Natural killer cell (primary cell): ENCODE measurements around the gene TMC8. TPM values are rescaled to one million over a fixed set of nuclear protein-coding genes. Genes with fewer than 3 reads are reported as not detected.

Source experiments
- ATAC-seq, 3 donors: fragments of 150-1000 bp in 2 of 3; fragments of 200-7000 bp in 1 of 3; cut with Tn5 transposase; 1 replicate in 1 of 3; 2 replicates in 2 of 3; pipeline ENCODE4 v1.10.0; 2021; ENCODE audit warnings: mild to moderate bottlenecking in 2 of 3, moderate library complexity in 2 of 3
- DNase-seq, 2 donors: peaks; one replicate each; pipeline versions ENCODE4 v3.0.0 to v3.0.0-alpha.2; 2013 to 2021; ENCODE audit warnings: mixed read lengths in 1 of 2
- H3K27ac ChIP-seq: one replicate; pipeline ENCODE4 v1.5.1; 2013; ENCODE audit warnings: mild to moderate bottlenecking, low read length
- H3K27me3 ChIP-seq: one replicate; pipeline ENCODE4 v1.6.1; 2013; ENCODE audit warnings: low read length; ENCODE audit not compliant: control insufficient read depth, insufficient read depth
- H3K36me3 ChIP-seq: one replicate; pipeline ENCODE4 v1.6.1; 2013; ENCODE audit warnings: low read length; ENCODE audit not compliant: control insufficient read depth, insufficient read depth
- H3K4me1 ChIP-seq: one replicate; pipeline ENCODE4 v1.6.1; 2013; ENCODE audit warnings: low read length; ENCODE audit not compliant: control insufficient read depth, insufficient read depth
- H3K4me3 ChIP-seq: one replicate; pipeline ENCODE4 v1.5.1; 2013; ENCODE audit warnings: low read length
- H3K9me3 ChIP-seq: one replicate; pipeline ENCODE4 v1.6.1; 2013; ENCODE audit warnings: low read length; ENCODE audit not compliant: control insufficient read depth, insufficient read depth
- H3K27ac Mint-ChIP-seq, 2 donors: one replicate each; pipeline ENCODE4 v1.8.0; 2022; ENCODE audit warnings: mild to moderate bottlenecking in 2 of 2, mixed read lengths in 2 of 2, moderate library complexity in 1 of 2
- H3K27me3 Mint-ChIP-seq, 2 donors: one replicate each; pipeline ENCODE4 v1.8.0; 2022; ENCODE audit warnings: low read depth in 2 of 2, mixed read lengths in 2 of 2
- H3K36me3 Mint-ChIP-seq: one replicate; pipeline ENCODE4 v1.8.0; 2022; ENCODE audit warnings: mixed read lengths
- H3K4me1 Mint-ChIP-seq, 2 donors: one replicate each; pipeline ENCODE4 v1.8.0; 2022; ENCODE audit warnings: mixed read lengths in 2 of 2
- H3K4me3 Mint-ChIP-seq: one replicate; pipeline ENCODE4 v1.8.0; 2022; ENCODE audit warnings: mild to moderate bottlenecking, moderate library complexity, mixed read lengths
- H3K9me3 Mint-ChIP-seq, 2 donors: one replicate each; pipeline ENCODE4 v1.8.0; 2022; ENCODE audit warnings: mixed read lengths in 2 of 2
- CTCF ChIP-seq: fragments of 200-600 bp; IDR thresholded peaks from one replicate; pipeline ENCODE4 v1.8.0; 2022; ENCODE audit warnings: antibody characterized with exemption
- WGBS: methylation state at CpG from one replicate; pipeline ENCODE4 v1.1.7; 2013; ENCODE audit warnings: missing lambda C conversion rate; ENCODE audit not compliant: insufficient coverage; 5-methylcytosine and 5-hydroxymethylcytosine counted together
- intact Hi-C: fragments of 100-400 bp; cut with micrococcal nuclease; formaldehyde crosslinking; loops from one replicate; pipeline ENCODE4 v1.14.2; 2022
- total RNA-seq, 4 donors: library from RNA; stranded (reverse); fragments of 120-200 nt in 1 of 4; gene quantifications; one replicate each; pipeline versions ENCODE4 v1.2.3 to v1.2.4, GENCODE V29; 2013 to 2022

Gene TMC8
- total RNA-seq, 3 donors from 2014 or later (not counting 1 experiment from before 2014, with no cell fraction given): 401 to 551 (median 435) TPM

DNA sequence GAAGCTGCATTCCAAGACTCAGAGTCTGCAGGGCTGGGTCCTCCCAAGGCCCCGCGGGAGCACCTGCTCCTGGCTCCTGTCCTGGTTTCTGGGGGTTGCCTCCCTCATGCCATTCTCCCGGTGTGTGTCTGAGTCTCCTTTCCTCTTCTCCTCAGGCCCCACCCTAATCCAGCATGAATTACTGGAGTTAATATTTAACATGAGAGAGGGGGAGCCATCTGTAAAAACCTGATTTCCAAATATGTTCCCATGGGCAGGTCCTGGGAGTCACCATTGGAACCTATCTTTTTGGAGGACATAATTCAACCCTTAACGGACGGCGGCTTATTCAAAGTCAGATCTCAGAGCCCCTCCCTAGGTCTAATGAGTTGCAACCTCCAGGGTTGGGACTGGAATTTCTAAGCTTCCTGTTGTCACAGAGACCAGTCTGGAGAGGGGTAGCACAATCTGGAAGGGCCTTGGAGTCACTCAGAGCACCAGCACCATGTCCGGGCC is 21.0 kb downstream of the TMC8 start:
- H3K36me3 Mint-ChIP-seq: no peaks in the 10 kb centered on the region
- intact Hi-C loops: no loop called here
- 93% methylated on average over 6 of the region's 7 CpGs for WGBS
- no peaks in the 10 kb centered on the region for H3K9me3 Mint-ChIP-seq
- Histone ChIP-seq H3K4me3 (no peak overlapping the region), H3K36me3 (no peaks in the 10 kb centered on the region), H3K9me3 (no peaks in the 10 kb centered on the region), H3K27me3 (no peaks in the 10 kb centered on the region), H3K4me1 (peaks cover 34% of the 10 kb centered on the region), H3K27ac (no peak overlapping the region)
- H3K4me3 Mint-ChIP-seq: no peak overlapping the region
- no peak for DNase-seq
- no peak for ATAC-seq
- H3K27me3 Mint-ChIP-seq: peaks cover 0 to 5% of the 10 kb centered on the region in 2 donors
- no peak for TF ChIP-seq CTCF
- peaks cover 0 to 6% of the 10 kb centered on the region in 2 donors for H3K4me1 Mint-ChIP-seq
- no peak overlapping the region for H3K27ac Mint-ChIP-seq

DNA sequence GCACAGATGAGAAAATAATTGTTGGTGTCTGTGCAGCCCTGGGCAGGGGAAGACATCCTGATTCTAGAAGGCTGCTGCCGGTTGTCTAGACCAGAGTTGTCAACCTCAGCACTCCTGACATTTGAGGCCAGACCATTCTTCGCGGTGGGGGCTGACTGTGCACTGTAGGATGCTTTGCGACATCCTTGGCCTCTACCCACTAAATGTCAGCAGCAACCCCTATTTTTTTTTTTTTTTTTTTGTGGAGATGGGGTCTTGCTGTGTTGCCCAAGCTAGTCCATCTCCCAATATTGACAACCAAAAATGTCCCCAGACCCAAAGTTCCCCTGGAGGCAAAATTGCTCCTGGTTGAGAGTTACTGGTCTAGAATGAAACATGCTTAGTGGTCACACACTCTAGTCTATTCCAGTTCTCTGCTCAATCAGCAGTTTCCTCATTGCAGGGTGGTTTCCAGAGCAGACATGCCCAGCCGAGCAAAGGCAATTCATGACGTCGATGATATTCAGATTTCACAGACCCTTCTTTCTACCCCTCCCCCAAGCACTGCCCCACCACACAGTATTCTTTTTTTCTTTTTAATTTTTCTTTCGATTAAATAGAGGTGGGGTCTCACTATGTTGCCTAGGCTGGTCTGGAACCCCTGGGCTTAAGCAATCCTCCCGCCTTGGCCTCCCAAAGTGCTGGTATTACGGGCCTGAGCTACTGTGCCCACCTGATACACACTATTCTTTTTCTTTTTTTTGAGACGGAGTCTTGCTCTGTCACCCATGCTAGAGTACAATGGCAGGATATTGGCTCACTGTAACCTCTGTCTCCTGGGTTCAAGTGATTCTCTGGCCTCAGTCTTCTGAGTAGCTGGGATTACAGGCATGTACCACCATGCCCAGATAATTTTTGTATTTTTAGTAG is 24.6 kb downstream of the TMC8 start:
- Mint-ChIP-seq H3K4me1 (no peaks in the 10 kb centered on the region), H3K4me3 (no peak overlapping the region), H3K36me3 (no peaks in the 10 kb centered on the region), H3K9me3 (no peaks in the 10 kb centered on the region), H3K27me3 (no peaks in the 10 kb centered on the region), H3K27ac (peak overlapping the region in 1 of 2 donors; percentile 29)
- Histone ChIP-seq H3K27ac (peak overlapping the region; percentile 46), H3K4me1 (peaks cover 11% of the 10 kb centered on the region), H3K27me3 (no peaks in the 10 kb centered on the region), H3K4me3 (no peak overlapping the region), H3K36me3 (no peaks in the 10 kb centered on the region), H3K9me3 (no peaks in the 10 kb centered on the region)
- DNase-seq: no peak
- intact Hi-C loops: no loop called here
- no peak for TF ChIP-seq CTCF
- peak; percentile 70 to 88 (median 87) for ATAC-seq
- 59% methylated on average over 10 of the region's 11 CpGs for WGBS

GRCh38 chr17:78159575-78160158 is 29.1 kb downstream of the TMC8 start:
- H3K27me3 Mint-ChIP-seq: no peaks in the 10 kb centered on the region
- 70% methylated on average over 10 of the region's 10 CpGs for WGBS
- ATAC-seq (peak in 1 of 3 donors; percentile 59), DNase-seq (no peak)
- H3K4me3 ChIP-seq: no peak overlapping the region
- H3K9me3 ChIP-seq: no peaks in the 10 kb centered on the region
- H3K27ac ChIP-seq: no peak overlapping the region
- H3K36me3 ChIP-seq: no peaks in the 10 kb centered on the region
- H3K4me1 Mint-ChIP-seq: no peaks in the 10 kb centered on the region
- no peaks in the 10 kb centered on the region for H3K9me3 Mint-ChIP-seq
- no peak for TF ChIP-seq CTCF
- H3K36me3 Mint-ChIP-seq: no peaks in the 10 kb centered on the region
- intact Hi-C loops: no loop called here
- no peaks in the 10 kb centered on the region for H3K27me3 ChIP-seq
- H3K27ac Mint-ChIP-seq: no peak overlapping the region
- H3K4me3 Mint-ChIP-seq: no peak overlapping the region
- H3K4me1 ChIP-seq: no peaks in the 10 kb centered on the region
